Keratinocyte (primary cell): ENCODE results near the gene TCERG1L. TPM values are rescaled to one million over a fixed set of nuclear protein-coding genes. Genes with fewer than 3 reads are reported as not detected.

Source experiments
- DNase-seq: peaks from one replicate; pipeline ENCODE4 v3.0.0-alpha.2; 2011; ENCODE audit warnings: low read depth, missing footprints, low spot score
- FAIRE-seq: peaks from 2 replicates; lab custom pipeline; 2011; peaks lifted over from hg19 to GRCh38; lab: Jason Lieb, UNC
- H2AFZ ChIP-seq: 2 replicates; pipeline ENCODE4 v1.6.0; 2012; ENCODE audit warnings: low read length, control low read depth, inconsistent platforms; ENCODE audit not compliant: control insufficient read depth
- H3K27ac ChIP-seq: 2 replicates; pipeline ENCODE4 v1.5.1; 2011; ENCODE audit warnings: low read length; ENCODE audit not compliant: control insufficient read depth, insufficient read depth
- H3K27me3 ChIP-seq: 3 replicates; pipeline ENCODE4 v1.6.0; 2011; ENCODE audit warnings: low read length; ENCODE audit not compliant: control insufficient read depth, insufficient read depth; ENCODE audit errors: extremely low read depth
- H3K36me3 ChIP-seq, 2 experiments: 2 replicates in 1 of 2; 3 replicates in 1 of 2; pipeline ENCODE4 v1.5.1; 2011; ENCODE audit warnings: low read length in 2 of 2, mild to moderate bottlenecking in 1 of 2; ENCODE audit not compliant: control insufficient read depth in 2 of 2, insufficient read depth in 2 of 2; ENCODE audit errors: extremely low read depth in 1 of 2
- H3K4me1 ChIP-seq: 3 replicates; pipeline ENCODE4 v1.5.1; 2011; ENCODE audit warnings: low read length; ENCODE audit not compliant: control insufficient read depth, insufficient read depth; ENCODE audit errors: extremely low read depth
- H3K4me2 ChIP-seq: 3 replicates; pipeline ENCODE4 v1.6.0; 2011; ENCODE audit warnings: low read depth, low read length; ENCODE audit not compliant: control insufficient read depth, insufficient read depth; ENCODE audit errors: extremely low read depth
- H3K4me3 ChIP-seq, 3 experiments: fragments of 200-600 bp in 1 of 3; sonication (generic) in 1 of 3; 2 replicates in 2 of 3; 3 replicates in 1 of 3; pipeline ENCODE4 v1.5.1; 2011 to 2016; ENCODE audit warnings: low read length in 3 of 3, mild to moderate bottlenecking in 3 of 3, control low read depth in 2 of 3, inconsistent platforms in 1 of 3, low read depth in 1 of 3, mixed read lengths in 1 of 3, mixed run types in 1 of 3, moderate library complexity in 1 of 3; ENCODE audit not compliant: control insufficient read depth in 2 of 3, insufficient read depth in 2 of 3; ENCODE audit errors: extremely low read depth in 1 of 3
- H3K79me2 ChIP-seq: 2 replicates; pipeline ENCODE4 v1.6.0; 2012; ENCODE audit warnings: low read length; ENCODE audit not compliant: control insufficient read depth, insufficient read depth
- H3K9ac ChIP-seq: 3 replicates; pipeline ENCODE4 v1.6.0; 2011; ENCODE audit warnings: low read length; ENCODE audit not compliant: control insufficient read depth, insufficient read depth; ENCODE audit errors: extremely low read depth
- H3K9me1 ChIP-seq: 3 replicates; pipeline ENCODE4 v1.6.0; 2011; ENCODE audit warnings: low read length; ENCODE audit not compliant: control insufficient read depth, insufficient read depth; ENCODE audit errors: extremely low read depth
- H3K9me3 ChIP-seq: 2 replicates; pipeline ENCODE4 v1.5.1; 2012; ENCODE audit warnings: low read depth, low read length; ENCODE audit not compliant: control insufficient read depth
- H4K20me1 ChIP-seq: 3 replicates; pipeline ENCODE4 v1.6.0; 2011; ENCODE audit warnings: low read length; ENCODE audit not compliant: control insufficient read depth, insufficient read depth; ENCODE audit errors: extremely low read depth
- EZH2 ChIP-seq: IDR thresholded peaks from one replicate; pipeline ENCODE4 v1.6.1; 2012; ENCODE audit warnings: inconsistent platforms, mild to moderate bottlenecking, low read length, moderate library complexity
- dilution Hi-C: fragments of 300-500 bp; cut with MboI; formaldehyde crosslinking; loops from one replicate; pipeline ENCODE4 v1.7.0; 2020; ENCODE audit warnings: low sequenced_read_pairs; ENCODE audit not compliant: extremely low pct_ligation_motif_present
- polyA plus RNA-seq, 5 experiments: library from polyadenylated mRNA; depleted of rRNA in 3 of 5; stranded (reverse) in 3 of 5; stranded (forward) in 1 of 5; unstranded in 1 of 5; fragments of >200 nt; gene quantifications; 1 replicate in 1 of 5; 2 replicates in 3 of 5; 3 replicates in 1 of 5; pipeline versions ENCODE4 v1.2.1 to v1.2.3, GENCODE V29; 2011 to 2012; ENCODE audit warnings: missing spikeins in 2 of 5, low read depth in 1 of 5, low replicate concordance in 1 of 5
- TF ChIP-seq, protein P1 (sequence below), 3 experiments: IDR thresholded peaks in 1 of 3; conservative IDR thresholded peaks in 1 of 3; optimal IDR thresholded peaks in 1 of 3; 2 replicates in 2 of 3; 3 replicates in 1 of 3; pipeline versions ENCODE3 to v1.5.1; 2011; ENCODE audit warnings: low read length in 3 of 3, mild to moderate bottlenecking in 3 of 3, moderate library complexity in 2 of 3, control low read depth in 1 of 3, inconsistent platforms in 1 of 3; ENCODE audit not compliant: insufficient read depth in 2 of 3; ENCODE audit errors: extremely low read depth in 1 of 3

TCERG1L gene
- polyA plus RNA-seq, 1 donor (not counting 4 experiments of a cell fraction or from before 2014, with no cell fraction given) = not detected

GRCh38 chr10:131044379-131045111 lies 267.0 kb downstream of the TCERG1L start:
- dilution Hi-C loops = no loop called here
- peaks cover 2% of the 10 kb centered on the region for H3K9me3 ChIP-seq
- TF ChIP-seq EZH2 = no peak
- TF ChIP-seq, protein P1, sequence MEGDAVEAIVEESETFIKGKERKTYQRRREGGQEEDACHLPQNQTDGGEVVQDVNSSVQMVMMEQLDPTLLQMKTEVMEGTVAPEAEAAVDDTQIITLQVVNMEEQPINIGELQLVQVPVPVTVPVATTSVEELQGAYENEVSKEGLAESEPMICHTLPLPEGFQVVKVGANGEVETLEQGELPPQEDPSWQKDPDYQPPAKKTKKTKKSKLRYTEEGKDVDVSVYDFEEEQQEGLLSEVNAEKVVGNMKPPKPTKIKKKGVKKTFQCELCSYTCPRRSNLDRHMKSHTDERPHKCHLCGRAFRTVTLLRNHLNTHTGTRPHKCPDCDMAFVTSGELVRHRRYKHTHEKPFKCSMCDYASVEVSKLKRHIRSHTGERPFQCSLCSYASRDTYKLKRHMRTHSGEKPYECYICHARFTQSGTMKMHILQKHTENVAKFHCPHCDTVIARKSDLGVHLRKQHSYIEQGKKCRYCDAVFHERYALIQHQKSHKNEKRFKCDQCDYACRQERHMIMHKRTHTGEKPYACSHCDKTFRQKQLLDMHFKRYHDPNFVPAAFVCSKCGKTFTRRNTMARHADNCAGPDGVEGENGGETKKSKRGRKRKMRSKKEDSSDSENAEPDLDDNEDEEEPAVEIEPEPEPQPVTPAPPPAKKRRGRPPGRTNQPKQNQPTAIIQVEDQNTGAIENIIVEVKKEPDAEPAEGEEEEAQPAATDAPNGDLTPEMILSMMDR (optimal IDR thresholded peaks at IDR 0.05 in 1 of 3, IDR thresholded peaks at IDR 0.05 in 1 of 3, conservative IDR thresholded peaks at IDR 0.05 in 1 of 3; ENCODE audit: extremely low read depth in 1 of 3, insufficient read depth in 2 of 3, low read length in 3 of 3) = no peak
- no peaks in the 10 kb centered on the region for H4K20me1 ChIP-seq
- DNase-seq (no peak), FAIRE-seq (no peak)
- H3K27ac ChIP-seq = no peak overlapping the region
- no peaks in the 10 kb centered on the region for H3K36me3 ChIP-seq
- no peaks in the 10 kb centered on the region for H3K4me1 ChIP-seq
- no peak overlapping the region for H3K4me3 ChIP-seq
- no peaks in the 10 kb centered on the region for H3K79me2 ChIP-seq
- no peak overlapping the region for H3K9ac ChIP-seq
- H2AFZ ChIP-seq = no peak overlapping the region
- no peaks in the 10 kb centered on the region for H3K27me3 ChIP-seq
- no peak overlapping the region for H3K4me2 ChIP-seq
- no peaks in the 10 kb centered on the region for H3K9me1 ChIP-seq

DNA sequence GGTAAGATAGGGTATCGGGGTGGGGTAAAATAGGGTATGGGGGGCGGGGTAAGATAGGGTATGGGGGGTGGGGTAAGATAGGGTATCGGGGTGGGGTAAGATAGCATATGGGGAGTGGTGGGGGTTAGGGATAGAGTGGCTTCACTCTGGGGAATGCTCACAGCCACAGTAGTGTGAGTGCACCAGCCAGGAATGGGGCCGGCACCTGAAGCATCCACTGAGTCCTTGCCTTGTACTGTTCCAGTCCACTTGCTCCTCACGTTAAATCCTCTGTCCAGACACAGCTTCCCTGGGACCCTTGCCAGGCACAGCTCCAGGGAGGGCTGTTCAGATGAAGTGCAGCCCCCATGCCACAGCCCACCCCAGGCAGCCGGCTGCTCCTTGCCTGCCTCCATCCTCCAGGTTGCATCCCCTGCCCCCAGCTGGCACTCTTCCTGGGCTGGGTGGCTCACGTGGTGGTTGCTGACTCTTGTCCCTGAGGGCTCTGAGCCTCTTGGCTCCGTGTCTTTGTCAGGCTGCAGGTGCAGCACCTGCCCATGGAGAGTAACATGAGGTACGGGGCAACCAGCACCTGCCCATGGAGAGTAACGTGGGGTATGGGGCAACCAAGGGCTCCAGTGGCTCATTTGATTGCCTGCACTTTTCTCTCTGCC lies 268.4 kb downstream of the TCERG1L start:
- Histone ChIP-seq H3K4me3 (no peak overlapping the region), H3K9ac (no peak overlapping the region), H3K27ac (no peak overlapping the region), H3K4me2 (no peak overlapping the region), H3K9me3 (peaks cover 3% of the 10 kb centered on the region), H3K79me2 (no peaks in the 10 kb centered on the region), H2AFZ (no peak overlapping the region), H3K36me3 (no peaks in the 10 kb centered on the region), H3K9me1 (no peaks in the 10 kb centered on the region), H4K20me1 (no peaks in the 10 kb centered on the region), H3K4me1 (no peaks in the 10 kb centered on the region), H3K27me3 (no peaks in the 10 kb centered on the region)
- FAIRE-seq (no peak), DNase-seq (no peak)
- TF ChIP-seq EZH2 = no peak
- TF ChIP-seq, protein P1 (optimal IDR thresholded peaks at IDR 0.05 in 1 of 3, IDR thresholded peaks at IDR 0.05 in 1 of 3, conservative IDR thresholded peaks at IDR 0.05 in 1 of 3; ENCODE audit: extremely low read depth in 1 of 3, insufficient read depth in 2 of 3, low read length in 3 of 3) = no peak
- dilution Hi-C loops = no loop called here
